Left lobe of liver (tissue), 2 donors: ENCODE data around the gene NME4. TPM values are rescaled to one million over a fixed set of nuclear protein-coding genes. Genes with fewer than 3 reads are reported as not detected.
"Not testable (repeated sequence)": the region's sequence is repeated elsewhere in the genome, so short reads cannot be mapped to it uniquely, and the experiment has no call there.

ENCODE experiments used
- ATAC-seq: fragments of 200-7000 bp; cut with Tn5 transposase; one replicate; pipeline ENCODE4 v1.9.1; 2020; ENCODE audit warnings: mild to moderate bottlenecking, moderate library complexity
- DNase-seq: peaks from one replicate; pipeline ENCODE4 v3.0.0-alpha.2; 2020; ENCODE audit warnings: low spot score
- total RNA-seq: library from RNA; stranded (reverse); gene quantifications from one replicate; pipeline ENCODE4 v1.2.1, GENCODE V29; 2021
- donor health status: DM: no; HTN: no; CAD: no; lungs with moderate emphysema.
- donor health status: DM: no; HTN: yes; CAD: no.

Gene NME4
- 64.9 TPM for total RNA-seq

DNA sequence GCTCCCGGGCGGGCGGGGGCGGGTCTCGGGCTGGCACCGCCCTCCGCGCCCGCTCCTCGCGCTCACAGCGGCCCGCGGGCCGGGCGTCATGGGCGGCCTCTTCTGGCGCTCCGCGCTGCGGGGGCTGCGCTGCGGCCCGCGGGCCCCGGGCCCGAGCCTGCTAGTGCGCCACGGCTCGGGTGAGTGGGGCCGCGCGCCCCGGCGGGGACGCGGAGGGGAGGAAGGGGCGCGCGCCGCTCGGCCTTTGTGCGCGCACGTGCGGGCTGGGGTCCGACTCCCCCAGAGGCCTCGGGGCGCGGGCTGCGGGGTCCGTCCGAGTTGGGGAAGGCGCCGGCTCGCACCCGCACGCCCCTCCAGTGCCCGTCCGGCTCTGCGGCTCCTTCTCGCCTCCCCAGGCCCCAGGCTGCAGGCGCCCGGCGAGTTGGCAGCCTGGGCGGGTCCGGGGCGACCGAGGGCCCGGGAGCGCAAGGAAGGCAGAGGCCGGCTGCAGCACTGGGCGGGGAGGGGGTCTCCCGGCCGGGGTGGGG is at the start of gene NME4:
Gene NME4 (plus strand): TSS at position 65 of the 527 bp plus-strand sequence. CDS start 24 bp downstream, at position 89.
- ATAC-seq (peak; percentile 9), DNase-seq (peak; percentile 47)

DNA sequence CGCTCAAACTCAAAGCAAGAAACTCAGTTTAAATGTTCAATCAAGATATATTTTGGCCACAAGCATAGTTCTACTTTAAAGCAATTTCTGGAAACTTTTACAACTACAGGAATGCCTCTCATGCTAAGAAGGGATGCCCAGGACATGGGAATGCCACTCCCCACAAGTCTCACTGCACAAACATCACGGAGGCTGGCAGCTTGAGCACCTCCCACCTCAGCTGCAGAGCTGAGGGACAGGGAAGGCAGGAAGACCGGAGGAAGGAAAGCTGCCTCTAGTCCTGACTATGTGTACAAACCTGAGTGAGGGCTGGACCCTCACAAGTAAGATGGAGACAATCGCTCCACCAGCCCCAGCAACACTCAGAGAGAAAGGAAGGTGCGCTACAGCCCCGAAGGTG is 49.8 kb upstream of the NME4 start:
- no peak for DNase-seq
- no peak for ATAC-seq

DNA sequence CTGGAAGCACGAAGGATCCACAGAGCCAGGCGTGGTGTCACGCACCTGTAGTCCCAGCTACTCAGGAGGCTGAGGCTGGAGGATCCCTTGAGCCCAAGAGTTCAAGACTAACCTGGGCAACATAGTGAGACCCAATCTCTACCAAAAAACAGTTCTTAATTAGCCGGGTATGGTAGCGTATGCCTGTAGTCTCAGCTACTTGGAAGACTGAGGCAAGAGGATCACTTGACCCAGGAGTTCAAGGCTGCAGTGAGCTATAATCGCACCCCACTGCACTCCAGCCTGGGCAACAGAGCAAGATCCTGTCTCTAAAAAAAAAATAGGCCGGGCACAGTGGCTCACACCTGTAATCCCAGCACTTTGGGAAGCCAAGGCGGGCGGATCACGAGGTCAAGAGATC is 48.5 kb upstream of the NME4 start:
- not testable (repeated sequence) for DNase-seq, ATAC-seq

DNA sequence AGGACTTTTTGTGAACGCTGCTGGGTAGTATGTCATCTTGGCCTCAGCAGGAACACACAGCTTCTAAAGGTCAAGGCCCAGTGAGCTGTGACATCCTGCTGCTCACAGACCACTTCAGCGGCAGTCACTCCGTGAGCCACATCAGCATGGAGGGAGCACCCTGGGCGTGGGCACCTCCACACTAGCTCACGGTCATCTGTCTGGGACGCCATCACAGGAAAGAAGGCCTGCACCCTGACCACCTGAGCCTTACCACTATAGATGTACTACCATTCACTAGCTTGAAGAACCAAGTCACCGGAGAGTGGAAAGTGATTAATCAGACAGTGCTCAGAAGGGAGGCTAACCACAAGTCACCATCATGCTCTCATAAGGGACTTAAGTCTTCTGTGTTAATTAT is 47.8 kb upstream of the NME4 start:
- DNase-seq = no peak
- no peak for ATAC-seq

DNA sequence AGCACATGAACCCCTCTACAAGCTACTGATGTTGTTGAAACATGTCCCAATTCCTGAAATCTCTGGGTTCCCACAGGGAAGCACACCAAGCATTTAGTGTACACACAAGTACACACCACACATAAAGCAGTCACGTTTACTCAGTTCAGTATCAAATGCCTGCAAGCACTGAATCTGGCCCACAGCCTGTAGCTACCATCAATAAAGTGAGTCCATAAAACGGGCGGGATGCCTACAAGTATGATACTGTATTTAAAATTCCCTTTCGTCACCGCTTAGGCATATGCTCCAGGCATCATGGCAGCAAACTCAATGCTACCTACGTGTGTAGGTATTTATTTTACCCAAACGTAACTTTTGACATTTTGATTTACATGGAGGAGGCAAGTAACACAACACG is 46.8 kb upstream of the NME4 start:
- ATAC-seq (no peak), DNase-seq (no peak)

DNA sequence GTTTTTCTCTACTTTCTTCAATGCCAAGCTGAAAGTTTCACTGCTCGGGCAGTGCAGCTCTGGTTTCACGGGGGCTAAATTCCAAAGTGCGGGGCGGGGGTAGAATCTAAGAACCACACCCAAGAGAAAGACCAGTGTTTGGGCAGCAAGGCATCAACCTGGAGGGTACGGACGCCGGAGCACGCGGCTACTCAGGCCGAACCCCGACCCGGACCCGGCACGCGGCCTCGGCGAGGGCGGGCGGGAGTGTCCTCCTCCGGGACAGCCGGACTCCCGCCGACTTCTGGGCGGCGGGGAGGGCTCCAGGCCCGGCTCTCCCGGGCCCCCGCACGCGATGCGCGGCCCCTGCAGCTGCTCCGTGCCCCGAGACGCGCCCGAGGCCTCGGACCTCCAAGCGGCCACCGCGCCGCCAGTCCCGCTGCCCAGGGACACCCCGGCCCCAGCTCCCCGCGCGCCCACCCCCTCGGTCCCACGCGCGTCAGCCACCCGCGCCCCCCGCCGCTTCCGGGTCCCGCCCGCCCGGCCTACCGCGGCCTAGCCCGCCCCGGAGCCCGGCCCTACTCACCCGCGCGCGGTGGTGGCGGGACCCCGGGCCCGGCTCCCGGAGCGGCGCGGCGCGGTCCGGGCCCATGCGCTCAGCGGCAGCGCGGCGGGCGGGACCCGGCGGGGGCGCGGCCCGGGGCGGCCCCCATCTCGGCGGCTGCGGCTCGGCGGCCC is 45.0 kb upstream of the NME4 start:
- ATAC-seq (peak; percentile 0), DNase-seq (peak; percentile 61)

DNA sequence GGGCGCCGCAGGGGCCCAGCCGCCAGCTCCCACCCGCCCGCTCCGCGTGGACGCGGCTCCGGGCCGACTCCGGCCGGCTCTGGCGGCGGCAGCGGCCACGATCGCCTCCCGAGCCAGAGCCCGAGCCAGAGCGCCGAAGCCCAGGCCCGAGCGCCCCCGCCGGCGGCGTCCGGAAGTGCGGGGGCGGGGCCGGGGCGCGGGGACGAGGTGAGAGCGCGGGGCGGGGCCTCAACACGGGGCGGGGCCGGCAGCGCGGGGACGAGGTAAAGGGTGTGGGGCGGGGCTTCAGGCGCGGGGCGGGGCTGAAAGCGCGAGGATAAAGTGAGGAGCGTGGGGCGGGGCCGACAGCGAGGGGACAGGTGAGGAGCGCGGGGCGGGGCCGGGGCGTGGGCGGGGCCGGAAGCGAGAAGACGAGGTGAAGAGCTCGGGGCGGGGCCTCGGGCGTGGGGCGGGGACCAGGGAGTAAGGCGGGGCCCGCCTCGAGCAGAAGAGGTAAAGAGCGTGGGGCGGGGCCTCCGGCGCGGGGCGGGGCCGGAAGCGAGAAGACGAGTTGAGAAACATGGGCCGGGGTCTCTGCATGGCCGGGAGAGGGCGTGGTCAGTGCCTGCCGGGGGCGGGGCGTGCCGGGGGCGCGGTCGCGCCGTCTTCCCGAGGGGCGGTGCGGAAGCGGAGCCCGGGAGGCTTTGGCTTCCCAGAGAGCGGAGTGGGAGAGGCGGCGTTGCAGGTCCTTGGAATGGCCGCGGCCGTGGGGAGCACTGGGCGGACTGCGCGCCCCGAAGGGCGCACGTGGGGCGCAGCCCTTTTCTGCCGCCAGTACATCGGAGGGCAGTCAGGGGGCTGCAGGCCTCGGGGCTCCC is 44.2 kb upstream of the NME4 start, which contains the start of gene AXIN1:
Gene AXIN1 (minus strand): TSS at position 177 of the 857 bp plus-strand sequence. CDS start 5,698 bp downstream, outside the sequence.
- peak; percentile 100 for DNase-seq
- ATAC-seq = peak; percentile 92

DNA sequence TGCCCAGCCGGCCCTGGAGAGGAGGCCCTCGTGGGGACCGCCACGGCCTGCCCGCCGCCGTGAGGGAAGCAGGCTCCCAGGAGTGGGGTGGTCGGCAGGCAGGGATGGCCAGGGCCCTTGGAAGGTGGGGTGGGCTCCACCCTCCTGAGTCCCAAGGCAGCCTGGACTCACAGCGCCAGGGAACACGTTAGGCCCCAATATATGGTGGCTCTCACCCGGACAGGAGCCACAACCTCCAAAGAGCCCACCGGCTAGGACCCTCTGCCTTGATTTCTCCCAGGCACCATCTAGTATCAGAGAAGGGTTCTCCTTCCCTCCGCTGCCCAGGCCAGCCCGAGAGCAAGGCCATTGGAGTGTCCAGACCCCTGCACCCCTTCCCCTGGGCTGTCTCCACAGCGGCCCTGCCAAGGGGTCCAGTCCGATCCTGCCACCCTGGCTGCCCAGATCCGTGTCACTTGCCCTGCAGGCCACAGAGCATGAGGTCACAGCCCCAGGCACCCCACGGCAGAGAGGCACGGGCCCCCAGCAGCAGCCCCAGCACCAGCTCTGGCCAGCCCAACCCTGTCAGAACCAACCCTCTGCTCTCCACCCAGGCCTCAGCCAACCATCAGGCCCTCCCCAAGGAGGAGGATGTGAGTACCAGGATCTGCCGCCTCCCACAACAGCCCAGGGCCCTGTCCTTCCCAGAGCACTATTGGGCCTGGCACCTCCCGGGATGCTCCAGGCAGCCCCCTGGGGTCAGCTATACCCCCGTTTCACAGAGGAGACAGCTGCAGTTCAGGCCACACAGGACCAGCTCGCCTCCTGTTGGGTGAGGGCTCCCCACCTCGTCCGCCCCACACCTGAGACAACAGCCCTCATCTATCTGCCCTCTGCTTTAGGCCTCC is 43.4 kb upstream of the NME4 start:
- ATAC-seq = no peak

DNA sequence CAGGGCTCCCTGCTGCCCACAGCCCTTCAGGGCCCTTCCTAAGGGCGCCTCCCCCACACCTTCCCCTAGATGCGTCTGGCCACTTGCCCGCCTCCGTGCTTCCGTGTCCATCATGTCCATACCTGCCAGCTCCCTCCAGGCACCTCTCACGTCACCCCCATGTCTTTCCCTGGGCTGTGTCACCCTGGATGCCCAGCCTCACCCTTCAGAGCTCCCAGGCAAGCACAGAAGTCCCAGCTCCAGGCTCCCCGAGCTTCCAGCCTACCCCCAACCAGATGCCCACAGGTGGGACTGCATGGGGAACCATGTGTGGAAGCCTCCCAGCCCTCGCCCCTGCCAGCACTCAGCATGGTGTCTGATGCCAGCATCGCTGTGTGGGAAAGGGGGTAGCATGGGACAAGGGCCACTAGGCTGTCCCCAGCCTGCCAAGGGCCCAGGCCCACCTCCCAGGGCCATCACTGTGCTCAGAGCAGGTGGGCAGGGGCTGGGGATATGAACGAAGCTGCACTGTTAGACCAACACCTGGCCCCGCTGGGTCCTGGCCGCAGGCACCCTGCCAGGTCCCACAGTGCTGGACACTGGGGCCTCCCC is 42.6 kb upstream of the NME4 start:
- peak; percentile 50 for DNase-seq

More for the DNA sequence above, 43.4 kb upstream of the NME4 start:
- DNase-seq = peak; percentile 55

DNA sequence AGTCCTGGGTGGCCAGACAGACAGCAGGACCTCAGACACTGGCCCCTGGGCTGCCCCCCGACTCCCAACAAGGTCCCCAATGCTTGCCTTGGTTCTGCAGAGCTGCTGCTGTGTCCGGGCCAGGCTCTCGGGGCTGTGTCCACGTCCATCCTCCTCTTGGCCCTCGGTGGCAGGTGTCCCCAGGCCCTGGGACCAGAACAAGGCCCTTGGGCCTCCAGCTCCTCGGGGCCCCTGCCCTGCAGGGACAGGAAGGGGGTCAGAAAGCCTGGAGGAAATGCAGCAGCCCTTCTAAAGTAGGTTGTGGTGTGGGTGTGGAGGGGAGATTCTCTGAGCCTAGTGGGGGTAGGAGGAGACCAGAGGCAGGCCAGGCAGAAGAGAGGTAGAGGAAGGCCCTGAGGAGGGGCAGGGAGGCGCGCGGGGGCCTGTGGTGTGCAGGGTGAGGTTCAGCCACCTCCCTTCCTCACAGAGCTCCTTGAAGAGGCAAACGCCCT is 42.0 kb upstream of the NME4 start:
- no peak for ATAC-seq
- DNase-seq = no peak

More for the DNA sequence above, 42.6 kb upstream of the NME4 start:
- no peak for ATAC-seq

DNA sequence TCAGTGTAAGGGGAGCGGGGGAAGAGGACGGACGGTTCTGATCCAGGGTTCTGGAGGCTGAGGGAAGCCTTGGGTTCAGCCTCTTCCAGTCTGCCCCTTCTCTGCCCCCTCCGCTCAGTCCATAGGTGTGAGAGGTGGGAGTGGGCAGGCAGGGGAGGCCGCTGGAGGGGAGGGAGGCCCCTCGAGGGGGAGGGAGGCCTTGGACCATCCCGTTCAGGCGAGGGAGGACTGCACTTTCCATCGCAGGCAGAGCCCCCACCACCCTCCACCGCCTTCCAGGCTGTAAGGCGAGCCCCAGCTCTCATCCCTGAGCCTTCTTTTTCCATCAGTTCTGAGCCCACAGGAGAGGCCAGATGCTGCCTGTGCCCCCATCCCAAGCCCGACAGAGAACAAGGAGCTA is 40.3 kb upstream of the NME4 start:
- no peak for DNase-seq
- no peak for ATAC-seq

DNA sequence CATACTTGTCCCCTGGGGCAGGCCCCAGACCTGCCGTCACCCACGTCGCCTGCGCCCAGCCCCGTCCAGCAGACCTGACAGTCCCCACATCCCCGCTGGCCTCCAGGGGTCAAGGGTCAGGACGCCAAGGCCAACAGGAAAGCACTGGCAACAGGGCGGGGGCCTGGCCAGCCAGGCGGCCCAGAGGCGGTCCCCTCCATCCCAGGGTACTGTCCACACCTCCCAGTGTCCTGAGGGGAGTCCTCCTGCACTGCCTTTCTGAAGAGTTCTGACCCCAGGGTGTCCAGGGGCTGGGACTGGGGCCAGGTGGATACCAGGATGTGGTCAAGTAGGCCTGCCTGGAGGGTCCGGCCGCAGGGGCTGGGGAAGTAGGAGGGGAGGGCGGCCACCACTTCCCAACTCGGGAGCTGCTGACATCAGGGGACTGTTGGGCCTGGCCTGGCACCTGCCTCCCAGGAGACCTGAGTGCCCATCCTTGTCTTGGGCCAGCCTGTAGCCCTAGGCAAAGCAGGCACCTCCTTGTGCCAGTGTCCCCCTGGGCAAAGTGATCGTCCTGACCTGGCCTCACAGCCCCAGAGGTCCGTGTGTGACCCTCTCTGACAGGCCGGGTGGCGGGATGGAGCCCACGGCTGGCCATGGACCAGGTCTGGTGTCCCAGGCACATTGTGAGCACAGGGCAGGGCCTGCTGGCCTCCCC is 37.8 kb upstream of the NME4 start:
- DNase-seq (peak; percentile 47), ATAC-seq (no peak)

DNA sequence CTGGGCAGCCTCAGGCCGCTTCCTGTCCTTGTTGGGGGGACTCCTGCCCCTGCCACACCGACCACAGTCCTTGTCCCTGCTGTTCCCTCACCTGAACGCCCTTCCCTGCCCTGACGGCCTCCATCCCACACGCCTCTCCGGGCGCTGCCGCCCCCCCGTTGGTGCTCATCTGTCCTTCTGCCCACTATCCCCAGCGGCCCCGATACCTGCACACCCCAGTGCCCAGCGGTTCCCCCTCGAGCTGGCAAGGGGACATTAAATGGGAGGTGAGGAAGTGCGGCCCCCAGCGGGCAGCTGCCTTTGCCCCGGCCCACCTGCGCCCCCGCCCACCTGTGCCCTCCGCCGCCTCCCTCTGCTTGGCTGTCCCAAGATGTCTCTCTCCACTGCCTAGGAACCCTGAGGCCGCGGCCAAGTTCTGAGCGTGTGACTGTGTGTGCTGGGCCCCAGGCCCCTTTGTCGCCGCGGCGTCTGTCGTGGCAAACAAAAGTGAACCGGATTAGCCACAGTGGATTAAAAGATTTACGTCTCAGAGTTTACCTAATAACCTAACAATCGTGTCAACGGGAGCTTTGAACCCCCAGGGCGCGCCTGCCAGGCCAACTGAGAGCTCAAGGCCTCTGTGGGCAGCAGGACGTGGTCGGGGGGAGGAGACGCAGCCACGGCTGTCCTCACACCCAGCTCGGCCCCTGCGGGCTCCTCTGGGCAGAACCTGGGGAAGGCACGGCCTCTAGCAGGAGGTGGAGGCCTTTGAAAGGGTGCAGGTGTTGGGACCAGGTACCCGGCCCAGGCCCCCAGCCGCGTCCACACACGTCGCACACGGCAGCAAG is 36.9 kb upstream of the NME4 start:
- DNase-seq = no peak
- ATAC-seq = no peak

DNA sequence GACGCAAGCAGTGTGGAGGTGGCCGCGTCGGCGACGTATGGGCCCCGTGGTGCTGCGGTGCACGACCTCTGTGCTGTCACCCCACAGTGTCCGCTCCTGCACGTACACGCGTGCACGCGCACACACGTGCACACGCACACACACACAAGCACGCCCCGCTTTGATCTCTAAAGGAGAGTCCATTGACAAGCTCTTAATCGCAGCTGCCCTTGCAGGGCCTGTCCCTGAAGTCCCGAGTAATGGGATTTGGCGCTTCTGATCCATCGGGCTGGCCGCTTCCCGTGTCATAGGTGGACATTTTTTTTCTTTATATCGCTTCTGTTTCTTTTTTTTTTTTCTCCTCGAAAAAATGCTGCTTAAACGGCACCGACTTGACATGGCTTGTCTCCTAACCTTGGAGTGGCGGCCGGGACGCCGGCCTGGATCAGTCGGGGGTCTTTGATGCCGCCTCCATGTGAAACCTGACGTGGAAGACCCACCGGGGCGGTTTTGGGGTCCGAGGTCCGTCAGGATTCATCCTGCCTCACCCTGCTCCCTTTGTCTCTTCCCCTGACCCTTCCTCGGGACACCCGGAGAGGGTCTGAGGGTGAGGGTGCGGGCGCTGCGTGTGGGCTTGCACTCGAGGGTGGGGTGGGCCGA is 36.2 kb upstream of the NME4 start:
- no peak for DNase-seq
- no peak for ATAC-seq

DNA sequence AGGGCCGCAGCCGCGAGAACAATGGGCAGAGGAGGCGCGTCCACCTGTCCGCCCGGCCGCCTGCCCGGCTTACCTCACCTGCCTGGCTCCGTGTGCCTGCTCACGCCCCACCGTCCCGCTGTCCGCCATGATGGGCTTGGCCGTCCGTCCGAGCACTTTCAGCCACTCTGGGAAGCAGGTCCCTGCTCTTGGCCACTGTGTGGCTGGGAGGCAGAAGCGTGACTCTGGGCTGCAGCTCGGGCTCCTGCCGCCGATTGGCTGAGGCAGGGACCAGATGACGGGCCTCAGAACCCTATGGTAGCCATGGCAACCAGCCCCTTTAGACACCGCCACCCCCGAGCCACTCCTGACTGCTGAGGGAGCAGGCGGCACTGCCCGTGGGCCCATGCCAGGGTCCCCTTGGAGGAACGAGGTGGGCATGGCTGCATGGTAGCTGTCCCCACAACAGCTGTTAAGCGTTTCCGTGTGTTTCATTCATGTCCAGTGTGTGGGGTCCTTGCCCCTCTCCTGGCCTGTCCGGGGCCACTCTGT is 35.6 kb upstream of the NME4 start:
- no peak for ATAC-seq
- DNase-seq = peak; percentile 44

DNA sequence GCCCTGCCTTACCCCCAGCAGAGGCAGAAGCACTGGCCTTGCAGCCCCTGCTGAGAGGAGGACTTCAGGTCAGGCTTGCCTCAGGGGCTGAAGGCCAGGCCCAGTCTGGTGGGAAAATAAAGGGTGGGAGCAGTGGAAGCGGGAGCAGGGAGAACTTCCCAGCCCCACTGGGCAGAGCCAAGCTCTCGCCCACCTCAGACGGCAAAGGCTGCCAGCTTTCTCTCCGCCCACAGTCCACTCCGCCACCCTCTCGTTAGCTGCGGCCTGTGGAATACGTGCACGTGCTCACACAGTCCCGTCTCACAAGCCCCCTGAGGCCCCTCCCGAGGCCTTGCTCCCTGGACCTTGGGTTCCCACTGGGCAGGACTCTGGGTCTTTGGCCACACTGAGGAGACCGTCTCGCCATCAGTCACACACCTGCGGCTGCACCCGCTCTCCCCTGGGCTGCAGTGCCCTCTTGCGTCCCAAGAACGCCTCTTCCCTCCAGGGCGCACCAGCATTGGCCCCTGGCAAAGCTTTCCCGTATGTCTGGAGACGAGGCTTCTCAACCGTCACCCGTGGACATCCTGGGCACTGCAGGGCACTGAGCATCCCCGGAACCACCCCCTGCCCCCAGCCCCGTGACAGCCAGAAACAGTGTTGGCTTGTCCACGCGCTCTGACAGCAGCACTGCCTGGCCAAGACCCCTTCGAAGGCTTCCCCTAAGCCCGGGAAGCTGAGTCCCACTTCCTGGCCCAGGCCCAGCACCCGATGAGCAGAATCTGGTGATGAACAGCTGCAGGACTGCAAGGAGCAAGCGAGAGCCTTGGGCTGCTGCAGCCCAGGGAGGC is 34.9 kb upstream of the NME4 start:
- ATAC-seq (peak; percentile 91), DNase-seq (peak; percentile 73)

DNA sequence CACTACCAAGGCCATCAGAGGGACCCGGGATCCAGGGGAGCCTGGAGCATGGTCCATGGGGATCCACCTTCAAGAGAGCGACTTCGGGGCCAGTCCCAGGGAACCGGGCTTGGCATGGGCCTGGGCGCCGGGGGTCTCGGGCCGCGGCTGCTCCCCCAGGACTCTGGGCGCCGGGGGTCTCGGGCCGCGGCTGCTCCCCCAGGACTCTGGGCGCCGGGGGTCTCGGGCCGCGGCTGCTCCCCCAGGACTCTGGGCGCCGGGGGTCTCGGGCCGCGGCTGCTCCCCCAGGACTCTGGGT is 34.3 kb upstream of the NME4 start:
- ATAC-seq, DNase-seq: not testable (repeated sequence)
